HepG2 (cell line): ENCODE measurements around the gene STK39.

Experiments
- CBX1 ChIP-seq: IDR thresholded peaks from one replicate; pipeline ENCODE4 v1.6.1; 2016; ENCODE audit warnings: antibody characterized with exemption, low read depth
- CTCF ChIP-seq: sonication (generic); formaldehyde crosslinking; IDR thresholded peaks from 2 replicates; pipeline ENCODE4 v1.5.0; 2020; ENCODE audit warnings: mild to moderate bottlenecking, missing genetic modification reagents, moderate library complexity
- HOXA7 ChIP-seq: sonication (generic); formaldehyde crosslinking; IDR thresholded peaks from 2 replicates; pipeline ENCODE4 v1.8.1; 2022; ENCODE audit warnings: mild to moderate bottlenecking, missing genetic modification reagents, moderate library complexity
- IKZF1 ChIP-seq: fragments of 450-650 bp; IDR thresholded peaks from 2 replicates; pipeline ENCODE4 v1.7.1; 2016
- KDM1A ChIP-seq: IDR thresholded peaks from 2 replicates; pipeline ENCODE4 v1.6.1; 2016; ENCODE audit warnings: missing compliant biosample characterization
- MLLT10 ChIP-seq: sonication (generic); formaldehyde crosslinking; IDR thresholded peaks from 2 replicates; pipeline ENCODE4 v1.4.0; 2020; ENCODE audit warnings: missing genetic modification reagents
- POLR2A ChIP-seq, 2 experiments: IDR thresholded peaks; 2 replicates each; pipeline ENCODE4 v1.6.1; 2011; ENCODE audit warnings: low read depth in 2 of 2, low read length in 2 of 2, mild to moderate bottlenecking in 1 of 2, moderate library complexity in 1 of 2; ENCODE audit not compliant: insufficient read depth in 1 of 2
- POLR2AphosphoS5 ChIP-seq: IDR thresholded peaks from 2 replicates; pipeline ENCODE4 v1.6.1; 2012; ENCODE audit warnings: low read depth, low read length
- RBM39 ChIP-seq: fragments of 200-400 bp; formaldehyde crosslinking; IDR thresholded peaks from one replicate; pipeline ENCODE4 v1.6.1; 2018; ENCODE audit warnings: antibody characterized with exemption, mild to moderate bottlenecking, low read depth, low read length; ENCODE audit not compliant: poor library complexity, severe bottlenecking
- ZNF281 ChIP-seq: sonication (generic); formaldehyde crosslinking; IDR thresholded peaks from 2 replicates; pipeline ENCODE4 v1.4.0; 2020; ENCODE audit warnings: missing genetic modification reagents, borderline replicate concordance
- ZNF331 ChIP-seq: sonication (generic); formaldehyde crosslinking; IDR thresholded peaks from 2 replicates; pipeline ENCODE4 v1.4.0; 2020; ENCODE audit warnings: missing genetic modification reagents
- ZNF747 ChIP-seq: sonication (generic); formaldehyde crosslinking; IDR thresholded peaks from 2 replicates; pipeline ENCODE4 v1.8.1; 2023; ENCODE audit warnings: missing genetic modification reagents, mild to moderate bottlenecking, borderline replicate concordance

- TF ChIP-seq ZNF747: no peak
- no peak for TF ChIP-seq CTCF (CRISPR knock-in tag)
- no peak for TF ChIP-seq POLR2A (IDR thresholded peaks at IDR 0.05; ENCODE audit: insufficient read depth in 1 of 2, low read depth in 2 of 2, low read length in 2 of 2)
- TF ChIP-seq ZNF281 (CRISPR knock-in tag): no peak
- no peak for TF ChIP-seq MLLT10
- no peak for TF ChIP-seq RBM39
- no peak for TF ChIP-seq KDM1A (CRISPR knock-in tag)
- TF ChIP-seq HOXA7: no peak
- no peak for TF ChIP-seq CBX1
- TF ChIP-seq ZNF331: no peak
- TF ChIP-seq IKZF1: no peak
- no peak for TF ChIP-seq POLR2AphosphoS5
These were observed 301.6 kb downstream of the STK39 start for GRCh38 chr2:167945660-167946368.
